K562 (cell line): Measurements from ENCODE around the gene GALNT12. TPM values are rescaled to one million over a fixed set of nuclear protein-coding genes. Genes with fewer than 3 reads are reported as not detected.

Experiments
- ATAC-seq: fragments of 200-7000 bp; cut with Tn5 transposase; 3 replicates; pipeline ENCODE4 v1.9.1; 2020; ENCODE audit warnings: moderate library complexity
- BruUV-seq: library from RNA; stranded (reverse); fragments of 400-500 nt; replicated peaks from 2 replicates; lab custom pipeline; 2021; lab: Mats Ljungman, UMichigan
- CTCF ChIA-PET: fragments of 300-600 bp; formaldehyde crosslinking; extraction: SDS; loops from one replicate; lab custom pipeline; 2021; ENCODE audit warnings: low intra/inter-chr PET ratio; lab: Yijun Ruan, JAX
- POLR2A ChIA-PET: fragments of 300-600, 350-650 bp; sonication (Branson Sonifier 250); formaldehyde crosslinking; extraction: SDS; loops from one replicate; lab custom pipeline; 2021; ENCODE audit warnings: antibody characterized with exemption, inconsistent platforms; lab: Yijun Ruan, JAX
- DNase-seq, 4 experiments: peaks; one replicate each; pipeline versions ENCODE4 v3.0.0 to v3.0.0-alpha.2; 2011 to 2018; ENCODE audit warnings: low spot score in 3 of 4, mixed read lengths in 3 of 4; ENCODE audit errors: extremely low read depth in 1 of 4
- FAIRE-seq: peaks from 2 replicates; lab custom pipeline; 2011; peaks lifted over from hg19 to GRCh38; lab: Jason Lieb, UNC
- H2AFZ ChIP-seq: 2 replicates; pipeline ENCODE4 v1.6.0; 2011; ENCODE audit warnings: low read depth, low read length, control low read depth, inconsistent platforms
- H3K27ac ChIP-seq: fragments of 200-600 bp; 3 replicates; pipeline ENCODE4 v1.8.0; 2011; ENCODE audit warnings: low read depth, mild to moderate bottlenecking, control low read depth, inconsistent platforms, low read length, moderate library complexity, mixed read lengths; ENCODE audit errors: extremely low read depth
- H3K27me3 ChIP-seq, 2 experiments: fragments of 300-600 bp in 1 of 2; 2 replicates in 1 of 2; 3 replicates in 1 of 2; pipeline versions ENCODE4 v1.6.0 to v1.8.0; 2011; ENCODE audit warnings: inconsistent platforms in 2 of 2, low read length in 2 of 2, mild to moderate bottlenecking in 1 of 2, mixed read lengths in 1 of 2, moderate library complexity in 1 of 2; ENCODE audit not compliant: control insufficient read depth in 2 of 2, insufficient read depth in 2 of 2
- H3K36me3 ChIP-seq: fragments of 300-600 bp; 3 replicates; pipeline ENCODE4 v1.8.0; 2011; ENCODE audit warnings: mild to moderate bottlenecking, low read length, inconsistent platforms; ENCODE audit not compliant: control insufficient read depth, insufficient read depth
- H3K4me1 ChIP-seq, 2 experiments: fragments of 200-600 bp in 1 of 2; replicated peaks in 1 of 2; 2 replicates in 1 of 2; 3 replicates in 1 of 2; pipeline versions ENCODE4 v1.5.1 to v1.8.0; 2011; ENCODE audit warnings: inconsistent platforms in 2 of 2, low read length in 2 of 2, mild to moderate bottlenecking in 1 of 2, mixed read lengths in 1 of 2, moderate library complexity in 1 of 2; ENCODE audit not compliant: control insufficient read depth in 2 of 2, insufficient read depth in 2 of 2
- H3K4me2 ChIP-seq: 2 replicates; pipeline ENCODE4 v1.6.1; 2011; ENCODE audit warnings: low read length, control low read depth, inconsistent platforms, mixed read lengths; ENCODE audit not compliant: insufficient read depth
- H3K4me3 ChIP-seq: fragments of 200-600 bp; sonication (generic), shearing (Covaris generic); 2 replicates; pipeline ENCODE4 v1.5.1; 2016; ENCODE audit warnings: control low read depth, inconsistent platforms
- H3K79me2 ChIP-seq: fragments of 200-600 bp; 3 replicates; pipeline ENCODE4 v1.8.0; 2011; ENCODE audit warnings: low read length, inconsistent platforms; ENCODE audit not compliant: control insufficient read depth, insufficient read depth
- H3K9ac ChIP-seq, 2 experiments: 2 replicates each; pipeline versions ENCODE4 v1.6.0 to v1.6.1; 2011; ENCODE audit warnings: low read depth in 2 of 2, low read length in 2 of 2, control low read depth in 1 of 2, inconsistent platforms in 1 of 2, mild to moderate bottlenecking in 1 of 2, mixed read lengths in 1 of 2; ENCODE audit not compliant: insufficient read depth in 1 of 2
- H3K9me1 ChIP-seq: one replicate; pipeline ENCODE4 v1.6.0; 2011; ENCODE audit warnings: inconsistent platforms, mild to moderate bottlenecking, low read length, moderate library complexity; ENCODE audit not compliant: control insufficient read depth, insufficient read depth
- H3K9me3 ChIP-seq: replicated peaks from 2 replicates; pipeline ENCODE4 v1.5.1; 2011; ENCODE audit warnings: low read depth, low read length, inconsistent platforms; ENCODE audit not compliant: control insufficient read depth, insufficient read depth
- H4K20me1 ChIP-seq: replicated peaks from 2 replicates; pipeline ENCODE4 v1.6.1; 2011; ENCODE audit warnings: low read length, inconsistent platforms, mixed read lengths; ENCODE audit not compliant: control insufficient read depth, insufficient read depth
- BHLHE40 ChIP-seq: IDR thresholded peaks from 2 replicates; pipeline ENCODE4 v1.6.1; 2011; ENCODE audit warnings: low read length, improper control_type of control experiment
- FIP1L1 ChIP-seq: fragments of 200-400 bp; formaldehyde crosslinking; IDR thresholded peaks from 2 replicates; pipeline ENCODE4 v1.6.1; 2018; ENCODE audit warnings: mild to moderate bottlenecking, low read depth, low read length; ENCODE audit not compliant: poor library complexity, severe bottlenecking
- HINFP ChIP-seq: fragments of 450-650 bp; conservative IDR thresholded peaks from 2 replicates; pipeline ENCODE4 v1.6.1; 2016; ENCODE audit warnings: missing genetic modification characterization, low read depth, mild to moderate bottlenecking, control low read depth, missing compliant biosample characterization
- JUN ChIP-seq, 2 experiments: sonication (generic) in 1 of 2; formaldehyde crosslinking in 1 of 2; IDR thresholded peaks; 2 replicates each; pipeline versions ENCODE4 v1.6.1 to v1.8.0; 2012 to 2022; ENCODE audit warnings: borderline replicate concordance in 2 of 2, mild to moderate bottlenecking in 2 of 2, improper control_type of control experiment in 1 of 2, low read depth in 1 of 2, low read length in 1 of 2, missing genetic modification reagents in 1 of 2
- PBX2 ChIP-seq, 2 experiments: IDR thresholded peaks in 1 of 2; conservative IDR thresholded peaks in 1 of 2; 2 replicates each; pipeline ENCODE4 v1.6.1; 2016; ENCODE audit warnings: low read depth in 2 of 2, mild to moderate bottlenecking in 1 of 2, missing compliant biosample characterization in 1 of 2, missing genetic modification characterization in 1 of 2, moderate library complexity in 1 of 2
- PRPF4 ChIP-seq: fragments of 200-400 bp; formaldehyde crosslinking; IDR thresholded peaks from one replicate; pipeline ENCODE4 v1.6.1; 2017; ENCODE audit warnings: low read length, low read depth, mild to moderate bottlenecking; ENCODE audit not compliant: insufficient read depth, poor library complexity, severe bottlenecking
- SAFB ChIP-seq: fragments of 200-400 bp; formaldehyde crosslinking; IDR thresholded peaks from 2 replicates; pipeline ENCODE4 v1.6.1; 2017; ENCODE audit warnings: low read depth, low read length, borderline replicate concordance
- SMARCB1 ChIP-seq: IDR thresholded peaks from 2 replicates; pipeline ENCODE4 v1.6.1; 2011; ENCODE audit warnings: improper control_type of control experiment, low read depth; ENCODE audit not compliant: insufficient read length
- TFAM ChIP-seq: fragments of 250-450 bp; sonication (Bioruptor Pico); conservative IDR thresholded peaks from 2 replicates; pipeline ENCODE4 v1.5.0; 2021; ENCODE audit warnings: mild to moderate bottlenecking, moderate library complexity
- WGBS: fragments of 100-300 bp; shearing (Covaris generic); methylation state at CpG from one replicate; pipeline ENCODE4 v1.1.6; 2016; ENCODE audit warnings: low coverage, mixed read lengths; ENCODE audit not compliant: insufficient coverage; ENCODE audit errors: missing lambda C conversion rate; 5-methylcytosine and 5-hydroxymethylcytosine counted together
- in situ Hi-C: fragments of 300-500 bp; cut with MboI; formaldehyde crosslinking; loops from 4 replicates; pipeline ENCODE4 v1.15.0; 2018; ENCODE audit warnings: inconsistent platforms, mixed read lengths
- intact Hi-C: fragments of 100-400 bp; cut with micrococcal nuclease; formaldehyde crosslinking; loops from 2 replicates; pipeline ENCODE4 v1.14.2; 2022
- polyA plus RNA-seq, 8 experiments: library from polyadenylated mRNA; depleted of rRNA in 4 of 8; stranded (reverse) in 5 of 8; unstranded in 3 of 8; fragments of >200 nt; fragmentation: Nextera tagmentation in 2 of 8; fragmentation: Illumina TruSeq in 1 of 8; extraction: Ambion mirVana in 2 of 8; extraction: Trizol in 1 of 8; gene quantifications; 2 replicates each; pipeline versions ENCODE4 v1.2.1 to v1.2.3, GENCODE V29; 2011 to 2014; ENCODE audit warnings: inconsistent platforms in 1 of 8, missing spikeins in 1 of 8
- total RNA-seq, 7 experiments: library from RNA; depleted of rRNA in 6 of 7; stranded (reverse); fragments of >200 nt in 6 of 7; fragmentation: Illumina TruSeq in 2 of 7; extraction: Trizol in 2 of 7; gene quantifications; 2 replicates each; pipeline versions ENCODE4 v1.2.1 to v1.2.3, GENCODE V29; 2011 to 2021; ENCODE audit warnings: low replicate concordance in 1 of 7
- TF ChIP-seq, protein P1 (sequence below), 3 experiments: fragments of 200-800 bp in 1 of 3; fragments of 250-450 bp in 1 of 3; fragments of 450-650 bp in 1 of 3; sonication (Bioruptor Pico) in 1 of 3; sonication (Bioruptor generic) in 1 of 3; formaldehyde crosslinking in 1 of 3; IDR thresholded peaks; 2 replicates each; pipeline versions ENCODE4 v1.6.1 to v1.8.0; 2016 to 2022; ENCODE audit warnings: mild to moderate bottlenecking in 2 of 3, missing genetic modification characterization in 2 of 3, missing compliant biosample characterization in 1 of 3, moderate library complexity in 1 of 3

The GALNT12 gene
- total and polyA plus RNA-seq, 9 of the 15 experiments (the other 6 are each of a cell fraction or from before 2014, with no cell fraction given), result 29.7 to 82.9 (median 44.2) TPM

- H3K9ac ChIP-seq, result peak overlapping the region; percentile 68 to 77; a peak in 3 of 4 replicates
- CTCF ChIA-PET, result no interaction called here
- TF ChIP-seq SAFB, result no peak
- TF ChIP-seq SMARCB1, result no peak
- no peak for TF ChIP-seq PRPF4
- no peak for TF ChIP-seq TFAM (CRISPR knock-in tag)
- TF ChIP-seq, protein P1, sequence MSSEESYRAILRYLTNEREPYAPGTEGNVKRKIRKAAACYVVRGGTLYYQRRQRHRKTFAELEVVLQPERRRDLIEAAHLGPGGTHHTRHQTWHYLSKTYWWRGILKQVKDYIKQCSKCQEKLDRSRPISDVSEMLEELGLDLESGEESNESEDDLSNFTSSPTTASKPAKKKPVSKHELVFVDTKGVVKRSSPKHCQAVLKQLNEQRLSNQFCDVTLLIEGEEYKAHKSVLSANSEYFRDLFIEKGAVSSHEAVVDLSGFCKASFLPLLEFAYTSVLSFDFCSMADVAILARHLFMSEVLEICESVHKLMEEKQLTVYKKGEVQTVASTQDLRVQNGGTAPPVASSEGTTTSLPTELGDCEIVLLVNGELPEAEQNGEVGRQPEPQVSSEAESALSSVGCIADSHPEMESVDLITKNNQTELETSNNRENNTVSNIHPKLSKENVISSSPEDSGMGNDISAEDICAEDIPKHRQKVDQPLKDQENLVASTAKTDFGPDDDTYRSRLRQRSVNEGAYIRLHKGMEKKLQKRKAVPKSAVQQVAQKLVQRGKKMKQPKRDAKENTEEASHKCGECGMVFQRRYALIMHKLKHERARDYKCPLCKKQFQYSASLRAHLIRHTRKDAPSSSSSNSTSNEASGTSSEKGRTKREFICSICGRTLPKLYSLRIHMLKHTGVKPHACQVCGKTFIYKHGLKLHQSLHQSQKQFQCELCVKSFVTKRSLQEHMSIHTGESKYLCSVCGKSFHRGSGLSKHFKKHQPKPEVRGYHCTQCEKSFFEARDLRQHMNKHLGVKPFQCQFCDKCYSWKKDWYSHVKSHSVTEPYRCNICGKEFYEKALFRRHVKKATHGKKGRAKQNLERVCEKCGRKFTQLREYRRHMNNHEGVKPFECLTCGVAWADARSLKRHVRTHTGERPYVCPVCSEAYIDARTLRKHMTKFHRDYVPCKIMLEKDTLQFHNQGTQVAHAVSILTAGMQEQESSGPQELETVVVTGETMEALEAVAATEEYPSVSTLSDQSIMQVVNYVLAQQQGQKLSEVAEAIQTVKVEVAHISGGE (CRISPR knock-in tag; IDR thresholded peaks at IDR 0.05), result no peak
- no peak for TF ChIP-seq HINFP (tag)
- peak; percentile 13; the same call in 1 of the 2 replicates for TF ChIP-seq JUN (IDR thresholded peaks at IDR 0.05; ENCODE audit: borderline replicate concordance, low read depth, low read length)
- TF ChIP-seq JUN (CRISPR knock-in tag; IDR thresholded peaks at IDR 0.05; ENCODE audit: borderline replicate concordance), result no peak
- 0 out of 2 replicates have a peak, but pooled peaks have one; percentile 21 for TF ChIP-seq BHLHE40
- no peak for TF ChIP-seq FIP1L1
- TF ChIP-seq PBX2 (CRISPR knock-in tag; IDR thresholded peaks at IDR 0.05; ENCODE audit: low read depth), result no peak
- TF ChIP-seq PBX2 (tag; conservative IDR thresholded peaks at IDR 0.05; ENCODE audit: low read depth), result no peak
Measured at GRCh38 chr9:98867103-98867428, 59.6 kb downstream of the GALNT12 start.

More at GRCh38 chr9:98867103-98867428, 59.6 kb downstream of the GALNT12 start:
- Histone ChIP-seq H3K4me3 (no peak overlapping the region), H4K20me1 (no peaks in the 10 kb centered on the region), H3K4me1 (peaks cover 0 to 35% of the 10 kb centered on the region in 2 experiments; a peak in 3 of 5 replicates), H3K27me3 (no peaks in the 10 kb centered on the region), H3K9me1 (no peaks in the 10 kb centered on the region), H3K9me3 (peaks cover 4% of the 10 kb centered on the region; the same call in 1 of the 2 replicates), H2AFZ (peak overlapping the region; percentile 61), H3K36me3 (no peaks in the 10 kb centered on the region), H3K27ac (peak overlapping the region; percentile 82), H3K79me2 (no peaks in the 10 kb centered on the region), H3K4me2 (peak overlapping the region; percentile 47; the same call in 1 of the 2 replicates)
- 44% methylated on average over 1 of the region's 1 CpG for WGBS
- ATAC-seq (peak; percentile 6), DNase-seq (no peak), FAIRE-seq (no peak)
- in situ Hi-C loops, result no loop called here
- BruUV-seq, result no TSS peak
- intact Hi-C loops, result loop anchor here (1.0 to 5.0 kb wide), 3 partner anchors 17 to 210 kb away; no protein-coding TSS in a partner anchor
- POLR2A ChIA-PET, result interaction anchor here (0.7 to 1.4 kb wide), 7 partner anchors 10 to 355 kb away, joined by 3 to 9 read pairs (median 3); partner anchors contain the start of genes ALG2 and SEC61B
